Hematopoietic multipotent progenitor cell treated with erythropoietin and hydrocortisone succinate and interleukin-3 and kit ligand, for 15 days (in vitro differentiated cells): ENCODE results near the gene APOC1.
"Not testable (repeated sequence)": the region's sequence is repeated elsewhere in the genome, so short reads cannot be mapped to it uniquely, and the experiment has no call there.

Experiments
- DNase-seq: peaks from one replicate; pipeline ENCODE4 v3.0.0-alpha.2; 2015; ENCODE audit warnings: low spot score

The APOC1 gene

DNA sequence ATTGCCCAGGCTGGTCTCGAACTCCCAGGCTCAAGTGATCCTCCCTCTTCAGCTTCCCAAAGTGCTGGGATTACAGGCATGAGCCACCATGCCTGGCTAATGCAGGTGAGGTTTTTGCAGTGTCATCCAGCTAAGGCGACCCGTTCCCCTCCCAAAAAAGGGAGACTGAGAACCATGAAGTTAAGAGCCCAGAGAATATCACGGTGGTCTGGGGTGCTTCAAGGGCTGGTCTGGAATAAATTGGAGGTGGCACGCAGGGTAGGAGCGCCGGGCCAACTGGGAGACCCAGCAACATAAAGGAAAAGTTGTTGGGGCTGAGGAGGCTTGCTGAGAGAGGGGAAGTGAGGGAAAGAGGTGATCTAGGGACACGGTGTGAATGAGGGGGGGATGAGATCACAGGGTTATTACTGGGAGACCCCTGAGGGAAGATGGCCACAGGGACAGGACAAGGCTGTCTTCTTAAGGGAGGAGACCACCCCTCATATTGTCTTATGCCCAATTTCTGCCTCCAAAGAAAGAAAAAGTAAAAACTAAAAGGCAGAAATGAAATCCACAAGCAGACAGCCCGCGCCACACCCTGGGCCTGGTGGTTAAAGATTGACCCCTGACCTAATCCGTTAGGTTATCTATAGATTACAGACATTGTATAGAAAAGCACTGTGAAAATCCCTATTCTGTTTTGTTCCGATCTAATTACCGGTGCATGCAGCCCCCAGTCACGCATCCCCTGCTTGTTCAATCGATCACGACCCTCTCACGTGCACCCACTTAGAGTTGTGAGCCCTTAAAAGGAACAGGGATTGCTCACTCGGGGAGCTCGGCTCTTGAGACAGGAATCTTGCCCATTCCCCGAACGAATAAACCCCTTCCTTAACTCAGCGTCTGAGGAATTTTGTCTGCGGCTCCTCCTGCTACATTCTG is 636 bp upstream of the APOC1 start:
- DNase-seq = peak; percentile 61

DNA sequence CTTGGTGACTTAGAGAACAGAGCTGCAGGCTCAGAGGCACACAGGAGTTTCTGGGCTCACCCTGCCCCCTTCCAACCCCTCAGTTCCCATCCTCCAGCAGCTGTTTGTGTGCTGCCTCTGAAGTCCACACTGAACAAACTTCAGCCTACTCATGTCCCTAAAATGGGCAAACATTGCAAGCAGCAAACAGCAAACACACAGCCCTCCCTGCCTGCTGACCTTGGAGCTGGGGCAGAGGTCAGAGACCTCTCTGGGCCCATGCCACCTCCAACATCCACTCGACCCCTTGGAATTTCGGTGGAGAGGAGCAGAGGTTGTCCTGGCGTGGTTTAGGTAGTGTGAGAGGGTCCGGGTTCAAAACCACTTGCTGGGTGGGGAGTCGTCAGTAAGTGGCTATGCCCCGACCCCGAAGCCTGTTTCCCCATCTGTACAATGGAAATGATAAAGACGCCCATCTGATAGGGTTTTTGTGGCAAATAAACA is 9.9 kb downstream of the APOC1 start:
- no peak for DNase-seq

DNA sequence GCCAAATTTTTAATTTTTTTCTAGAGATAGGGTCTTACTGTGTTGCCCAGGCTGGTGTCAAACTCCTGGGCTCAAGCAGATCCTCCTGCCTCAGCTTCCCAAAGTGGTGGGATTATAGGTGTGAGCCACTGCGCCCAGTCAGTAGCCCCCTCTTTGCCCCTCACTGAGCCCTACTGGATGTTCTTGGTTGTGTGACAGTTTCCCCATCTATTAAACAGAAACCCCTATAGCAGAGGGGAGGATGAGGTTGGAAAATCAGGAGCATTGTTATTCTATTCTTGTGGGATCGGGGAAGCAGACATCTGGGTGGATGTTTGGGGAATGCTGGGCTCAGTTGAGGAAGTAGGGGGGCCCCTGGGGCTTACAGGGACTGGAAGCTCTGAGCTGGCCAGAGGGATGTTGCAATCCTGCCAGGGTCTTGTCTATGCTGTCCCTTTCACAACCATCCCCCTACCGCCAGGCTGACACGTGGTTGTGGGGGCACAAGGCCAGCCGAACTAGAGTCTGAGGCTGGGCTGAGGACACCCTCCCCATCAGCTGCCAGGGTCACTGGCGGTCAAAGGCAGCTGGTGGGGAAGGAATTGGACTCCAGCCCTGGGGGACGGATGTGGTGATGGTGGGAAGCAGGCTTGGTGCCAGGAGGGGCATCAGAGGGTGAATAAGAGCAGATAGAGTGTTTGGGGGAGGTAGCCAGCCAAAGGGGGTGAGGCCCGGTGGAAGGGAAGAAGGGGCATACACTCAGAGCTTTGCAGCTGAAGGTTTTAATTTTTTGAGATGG is 10.9 kb downstream of the APOC1 start:
- DNase-seq = no peak

DNA sequence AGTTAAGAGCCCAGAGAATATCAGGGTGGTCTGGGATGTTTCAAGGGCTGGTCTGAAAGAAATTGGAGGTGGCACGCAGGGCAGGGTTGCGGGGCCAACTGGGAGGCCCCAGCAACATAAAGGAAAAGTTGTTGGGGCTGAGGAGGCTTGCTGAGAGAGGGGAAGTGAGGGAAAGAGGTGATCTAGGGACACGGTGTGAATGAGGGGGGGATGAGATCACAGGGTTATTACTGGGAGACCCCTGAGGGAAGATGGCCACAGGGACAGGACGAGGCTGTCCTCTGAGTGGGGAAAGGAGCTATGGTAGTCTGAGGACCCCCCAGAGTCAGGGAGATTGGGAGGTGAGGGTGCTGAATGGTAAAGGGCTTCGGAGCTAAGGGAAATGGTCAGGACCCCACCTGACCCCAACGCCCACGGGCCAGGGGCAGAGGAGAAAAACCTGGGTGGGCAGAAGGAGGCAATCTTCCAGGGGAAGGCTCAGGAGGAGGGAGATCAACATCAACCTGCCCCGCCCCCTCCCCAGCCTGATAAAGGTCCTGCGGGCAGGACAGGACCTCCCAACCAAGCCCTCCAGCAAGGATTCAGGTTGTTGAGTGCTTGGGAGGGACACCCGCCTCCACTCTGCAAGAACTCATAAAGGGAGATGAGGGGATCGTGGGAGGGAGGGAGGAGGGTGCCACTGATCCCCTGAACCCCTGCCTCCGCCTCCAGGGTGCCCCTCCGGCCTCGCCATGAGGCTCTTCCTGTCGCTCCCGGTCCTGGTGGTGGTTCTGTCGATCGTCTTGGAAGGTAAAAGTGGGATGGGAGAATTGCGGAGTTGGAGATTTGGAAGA is 12.1 kb downstream of the APOC1 start:
- not testable (repeated sequence) for DNase-seq

DNA sequence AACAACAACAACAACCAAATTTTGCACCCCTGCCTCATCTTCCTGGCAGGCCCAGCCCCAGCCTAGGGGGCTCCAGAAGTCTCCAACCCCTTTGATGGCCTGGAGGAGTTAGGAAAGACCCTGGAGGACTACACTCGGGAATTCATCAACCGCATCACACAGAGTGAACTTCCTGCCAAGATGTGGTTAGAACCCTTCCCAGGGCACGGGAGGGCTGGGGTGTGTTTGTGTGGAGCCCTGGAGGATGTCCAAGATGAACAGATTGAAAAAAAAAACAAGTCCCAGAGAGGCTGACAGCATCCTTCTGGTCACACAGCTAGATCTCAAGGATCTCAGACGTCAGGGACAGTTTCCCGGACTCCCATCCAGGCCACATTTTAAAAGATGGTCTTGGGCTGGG is 13.3 kb downstream of the APOC1 start:
- DNase-seq = no peak

DNA sequence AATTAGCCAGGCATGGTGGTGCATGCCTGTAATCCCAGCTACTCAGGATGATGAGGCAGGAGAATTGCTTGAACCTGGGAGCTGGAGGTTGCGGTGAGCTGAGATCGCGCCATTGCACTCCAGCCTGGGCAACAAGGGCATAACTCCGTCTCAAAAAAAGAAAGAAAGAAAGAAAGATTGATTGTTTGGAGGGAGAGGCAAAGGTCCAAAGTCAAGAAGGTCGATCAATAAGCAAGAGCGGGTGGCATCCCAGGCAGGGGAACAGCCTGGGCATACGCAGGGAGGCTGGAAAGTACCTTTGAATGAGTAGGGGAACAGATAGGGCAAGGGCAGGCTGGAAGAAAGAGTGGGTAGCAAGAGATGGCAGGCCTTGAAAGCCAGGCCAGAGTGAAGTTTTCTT is 15.7 kb downstream of the APOC1 start:
- no peak for DNase-seq

DNA sequence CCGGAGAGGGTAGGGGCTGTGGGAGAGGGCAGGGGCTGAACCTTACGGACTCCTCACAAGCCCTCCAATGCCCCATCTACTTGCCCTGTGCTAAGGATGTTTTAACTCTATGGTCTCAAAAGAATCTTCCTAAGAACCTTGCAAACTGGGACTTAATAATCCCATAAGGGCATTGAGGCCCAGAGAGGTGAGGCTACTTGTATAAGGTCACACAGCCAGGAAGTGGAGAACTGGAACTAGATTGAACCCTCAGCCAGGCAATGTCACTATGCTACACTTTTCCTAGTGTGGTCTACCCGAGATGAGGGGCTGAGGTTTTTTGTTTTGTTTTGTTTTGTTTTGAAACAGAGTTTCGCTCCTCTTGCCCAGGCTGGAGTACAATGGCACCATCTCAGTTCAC is 17.1 kb downstream of the APOC1 start:
- DNase-seq = no peak

DNA sequence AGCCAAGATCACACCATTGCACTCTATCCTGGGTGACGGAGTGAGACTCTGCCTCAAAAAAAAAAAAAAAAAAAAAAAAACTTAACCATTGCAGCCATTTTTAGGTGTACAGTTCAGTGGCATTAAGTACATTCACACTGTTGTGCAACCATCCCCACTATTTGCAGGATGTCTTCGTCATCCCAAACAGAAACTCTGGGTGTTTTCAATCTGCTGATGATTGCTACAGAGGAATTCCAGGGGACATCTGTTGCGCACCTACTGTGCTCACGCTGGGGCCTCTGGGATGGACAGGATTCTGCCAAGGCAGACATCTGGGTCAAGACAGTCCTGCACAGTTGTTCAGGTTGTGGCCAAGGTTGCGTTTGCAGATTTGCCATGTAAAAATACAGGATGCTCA is 25.3 kb downstream of the APOC1 start:
- no peak for DNase-seq

DNA sequence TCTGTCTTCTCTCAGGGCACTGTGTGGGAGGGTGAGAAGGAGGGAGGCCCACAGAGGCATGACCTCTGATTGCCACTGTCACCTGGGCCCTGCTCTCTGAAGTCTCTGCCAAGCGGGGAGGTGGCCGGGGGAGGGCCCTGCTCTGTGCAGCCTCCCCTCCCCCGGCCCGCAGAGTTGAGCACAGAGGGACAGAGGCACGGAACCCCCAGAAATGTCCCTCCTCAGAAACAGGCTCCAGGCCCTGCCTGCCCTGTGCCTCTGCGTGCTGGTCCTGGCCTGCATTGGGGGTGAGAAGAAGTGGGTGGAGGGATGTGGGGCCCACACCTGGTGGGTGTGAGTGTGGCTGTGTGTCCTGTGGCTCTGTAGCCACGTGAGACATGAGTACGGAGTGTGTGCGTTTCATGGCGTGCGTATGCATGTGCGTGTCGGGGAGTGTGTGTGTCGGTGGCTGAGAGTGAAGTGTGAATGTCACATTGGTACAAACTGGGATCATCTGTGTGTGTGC is 27.7 kb downstream of the APOC1 start, which contains the start of gene APOC4:
TSS of gene APOC4 (plus strand) at position 171 of the 505 bp plus-strand sequence. CDS start at position 212, 41 bp downstream.
- DNase-seq = no peak

DNA sequence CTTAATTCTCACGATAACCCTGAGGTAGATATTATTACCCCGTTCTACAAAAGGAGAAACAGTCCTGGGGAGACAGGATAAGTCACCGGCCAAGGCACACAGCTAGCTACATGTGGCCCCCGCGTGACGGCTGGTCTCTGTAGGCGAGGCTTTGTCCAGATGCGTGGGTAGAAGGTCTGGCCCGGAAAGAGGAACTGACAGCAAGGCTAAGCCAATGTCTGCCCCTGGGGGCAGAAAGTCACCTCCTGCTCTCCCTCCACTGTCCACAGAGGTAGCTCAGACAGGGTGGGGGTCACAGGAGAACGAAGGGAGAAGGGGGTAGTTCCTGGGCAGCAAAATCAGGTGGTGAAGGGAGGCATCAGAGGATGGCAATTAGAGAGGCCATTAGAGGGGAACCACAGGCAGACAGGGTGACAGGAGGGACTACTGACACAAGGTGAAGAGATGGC is 29.4 kb downstream of the APOC1 start:
- DNase-seq = no peak

DNA sequence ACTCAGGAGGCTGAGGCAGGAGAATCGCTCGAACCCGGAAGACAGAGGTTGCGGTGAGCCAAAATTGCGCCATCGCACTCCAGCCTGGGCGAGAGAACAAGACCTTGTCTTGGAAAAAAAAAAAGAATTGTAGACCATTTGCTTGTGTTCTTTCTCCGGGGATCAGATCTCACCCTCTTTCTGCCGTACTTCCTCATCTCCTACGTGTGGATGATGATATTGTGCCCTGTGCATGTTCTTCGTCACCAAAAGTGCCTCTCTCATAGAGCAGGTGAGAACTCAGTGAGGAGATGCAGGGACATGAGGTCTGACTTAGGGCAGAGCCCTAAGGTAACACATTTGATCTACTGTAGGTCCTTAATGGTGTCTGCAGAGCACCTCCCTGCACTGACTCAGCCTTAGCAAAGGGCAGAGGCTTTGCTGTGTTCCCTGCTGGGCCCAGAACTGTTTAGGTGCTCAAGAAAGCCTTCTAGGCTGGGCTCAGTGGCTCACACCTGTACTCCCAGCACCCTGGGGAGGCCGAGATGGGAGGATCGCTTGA is 32.7 kb downstream of the APOC1 start:
- no peak for DNase-seq

DNA sequence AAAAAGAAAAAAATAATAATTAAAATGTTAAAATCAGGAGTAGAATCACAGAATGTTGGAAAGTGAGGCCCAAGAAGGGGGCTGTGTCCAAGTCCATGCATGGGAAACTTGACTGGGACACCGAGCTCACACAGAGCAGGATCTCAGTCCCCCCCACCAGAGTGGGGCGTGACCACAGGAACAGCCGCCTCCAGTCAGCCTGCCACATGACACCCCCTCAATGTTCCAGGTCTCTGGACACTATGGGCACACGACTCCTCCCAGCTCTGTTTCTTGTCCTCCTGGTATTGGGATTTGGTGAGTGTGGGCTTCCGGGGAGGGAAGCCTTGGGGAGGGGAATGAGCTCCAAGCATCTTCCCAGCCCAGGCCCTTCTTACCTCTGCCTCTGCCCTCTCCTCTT is 33.8 kb downstream of the APOC1 start:
- no peak for DNase-seq

DNA sequence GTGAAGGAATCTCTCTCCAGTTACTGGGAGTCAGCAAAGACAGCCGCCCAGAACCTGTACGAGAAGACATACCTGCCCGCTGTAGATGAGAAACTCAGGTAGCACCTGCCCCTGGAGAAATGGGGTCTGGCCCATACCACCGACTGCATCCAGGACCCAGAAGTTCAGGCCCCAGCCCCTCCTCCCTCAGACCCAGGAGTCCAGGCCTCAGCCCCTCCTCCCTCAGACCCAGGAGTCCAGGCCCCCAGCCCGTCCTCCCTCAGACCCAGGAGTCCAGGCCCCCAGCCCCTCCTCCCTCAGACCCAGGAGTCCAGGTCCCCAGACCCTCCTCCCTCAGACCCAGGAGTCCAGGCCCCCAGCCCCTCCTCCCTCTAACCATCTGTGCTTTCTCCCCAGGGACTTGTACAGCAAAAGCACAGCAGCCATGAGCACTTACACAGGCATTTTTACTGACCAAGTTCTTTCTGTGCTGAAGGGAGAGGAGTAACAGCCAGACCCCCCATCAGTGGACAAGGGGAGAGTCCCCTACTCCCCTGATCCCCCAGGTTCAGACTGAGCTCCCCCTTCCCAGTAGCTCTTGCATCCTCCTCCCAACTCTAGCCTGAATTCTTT is 34.5 kb downstream of the APOC1 start:
- DNase-seq = no peak

DNA sequence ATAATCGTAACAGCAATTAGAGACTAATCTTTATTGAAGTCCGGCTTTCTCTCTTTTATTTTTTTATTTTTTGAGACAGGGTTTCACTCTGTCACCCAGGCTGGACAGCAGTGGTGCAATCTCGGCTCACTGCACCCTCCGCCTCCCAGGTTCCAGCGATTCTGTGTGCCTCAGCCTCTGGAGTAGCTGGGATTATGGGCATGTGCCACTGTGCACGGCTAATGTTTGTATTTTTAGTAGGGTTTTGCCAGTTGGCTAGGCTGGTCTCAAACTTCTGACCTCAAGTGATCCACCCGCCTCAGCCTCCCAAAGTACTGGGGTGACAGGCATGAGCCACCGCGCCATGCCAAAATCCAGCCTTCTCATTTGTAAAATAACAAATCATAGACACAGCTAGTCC is 35.1 kb downstream of the APOC1 start:
- DNase-seq = no peak

DNA sequence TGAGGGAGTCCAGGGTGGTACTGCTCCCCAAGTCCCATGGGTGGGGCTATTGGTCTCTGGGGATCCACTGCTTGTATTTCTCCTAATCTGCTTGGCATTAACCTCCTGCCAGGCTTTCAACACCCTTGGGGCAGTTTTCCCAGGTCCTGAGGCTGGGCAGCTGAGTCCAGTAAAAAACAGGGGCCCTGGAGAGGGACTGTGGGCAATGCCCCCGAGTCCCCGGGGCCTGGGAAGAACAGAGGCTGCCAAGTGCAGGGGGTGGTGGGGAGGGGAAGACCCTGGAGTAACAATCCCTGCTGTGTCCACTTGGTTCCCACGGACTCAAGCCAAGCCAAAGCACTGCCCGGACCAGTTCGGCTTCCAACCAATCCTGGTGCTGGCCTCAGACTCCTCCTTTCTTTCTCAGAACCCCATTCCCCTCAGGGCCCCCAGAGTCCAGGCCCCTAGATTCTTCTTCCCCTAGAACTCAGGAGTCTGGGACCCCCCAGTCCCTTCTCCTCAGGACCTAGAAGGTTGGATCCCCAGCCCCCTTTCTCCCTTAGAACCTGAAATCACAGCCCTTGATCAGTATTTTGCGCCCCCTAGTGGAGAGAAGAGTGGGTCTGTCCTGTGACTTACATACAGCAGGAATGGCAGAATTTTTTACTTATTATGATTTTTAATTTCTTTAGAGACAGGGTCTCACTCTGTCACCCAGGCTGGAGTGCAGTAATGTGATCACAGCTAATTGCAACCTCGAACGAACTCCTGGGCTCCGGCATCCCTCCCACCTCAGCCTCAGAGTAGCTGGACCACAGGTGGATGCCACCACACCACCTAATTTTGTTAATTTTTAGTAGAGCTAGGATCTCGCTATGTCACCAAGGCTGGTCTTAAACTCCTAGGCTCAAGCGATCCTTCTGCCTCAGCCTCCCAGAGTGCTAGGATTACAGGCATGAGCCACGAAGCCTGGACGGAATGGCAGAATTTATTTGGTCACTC is 37.1 kb downstream of the APOC1 start:
- peak; percentile 87 for DNase-seq

DNA sequence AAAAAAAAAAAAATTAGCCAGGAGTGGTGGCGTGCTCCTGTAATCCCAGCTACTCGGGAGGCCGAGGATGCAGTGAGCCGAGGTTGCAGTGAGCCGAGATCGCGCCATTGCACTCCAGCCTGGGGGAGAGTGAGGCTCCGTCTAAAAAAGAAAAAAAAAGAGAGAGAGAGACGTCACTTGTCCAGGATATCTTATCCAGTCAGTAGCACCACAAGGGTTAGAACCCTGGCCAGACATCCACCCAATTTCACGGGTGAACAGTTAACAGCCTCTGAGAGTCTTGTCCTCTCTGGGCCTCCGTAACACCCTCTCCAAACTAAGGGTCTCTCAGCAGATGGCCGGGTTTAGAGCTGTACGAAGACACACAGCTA is 39.9 kb downstream of the APOC1 start:
- no peak for DNase-seq

DNA sequence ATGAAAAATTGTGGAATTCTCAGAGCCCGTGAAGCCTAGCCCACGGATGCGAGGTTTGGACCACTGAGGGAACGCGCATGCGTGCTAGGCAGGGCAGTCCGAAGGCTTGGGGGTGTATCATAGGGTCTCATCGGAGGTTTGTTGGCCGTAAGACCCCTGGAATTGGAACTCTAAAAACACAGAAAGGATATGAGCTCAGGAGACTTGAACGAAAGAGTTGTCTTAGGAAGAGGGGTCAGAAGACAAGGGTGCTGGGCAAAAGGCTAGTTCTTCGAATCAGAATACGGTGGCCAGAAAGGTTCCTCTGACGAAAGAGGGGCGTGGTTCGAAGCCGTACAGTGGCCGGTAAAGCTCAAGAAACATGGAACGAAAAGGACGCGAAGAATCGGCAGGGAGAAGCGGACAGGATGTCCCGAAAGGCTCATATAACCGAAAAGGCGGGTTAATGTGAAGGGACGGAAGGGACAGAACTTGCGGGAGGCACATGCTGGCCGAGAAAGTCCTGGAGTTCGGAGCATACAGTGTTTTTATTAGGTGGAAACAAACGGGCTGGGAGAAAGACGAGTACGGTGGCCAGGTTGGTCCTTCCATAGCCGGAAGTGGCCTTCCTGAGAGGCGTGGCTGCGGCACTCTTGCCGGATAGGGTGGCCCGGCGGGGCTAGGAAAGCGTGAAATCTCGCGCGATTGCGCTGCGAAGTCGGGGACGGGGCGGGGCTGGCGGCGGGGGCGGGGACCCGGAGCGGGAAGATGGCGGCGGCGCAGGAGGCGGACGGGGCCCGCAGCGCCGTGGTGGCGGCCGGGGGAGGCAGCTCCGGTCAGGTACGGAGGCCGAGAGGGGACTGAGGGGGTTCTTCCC is 40.5 kb downstream of the APOC1 start, which contains the start of gene CLPTM1:
TSS of gene CLPTM1 (plus strand) at position 732 of the 856 bp plus-strand sequence. CDS start at position 748, 16 bp downstream.
- DNase-seq = peak; percentile 98
